NT2/D1 (cell line): ENCODE results near the gene IQCF2.

ENCODE experiments used
- SUZ12 ChIP-seq: IDR thresholded peaks from 2 replicates; pipeline ENCODE4 v1.6.1; 2011; ENCODE audit not compliant: insufficient read length, insufficient read depth; ENCODE audit errors: extremely low read depth
- ZNF274 ChIP-seq: IDR thresholded peaks from 2 replicates; pipeline ENCODE4 v1.6.1; 2011; ENCODE audit warnings: mild to moderate bottlenecking, low read depth, low read length

- TF ChIP-seq SUZ12 = no peak
- no peak for TF ChIP-seq ZNF274
Observed at GRCh38 chr3:51894939-51895338, 33.5 kb downstream of the IQCF2 start.
